ENCODE data around the gene PRKD3.

PRKD3 gene

GRCh38 chr2:37326866-37327634 is 2.4 kb upstream of the PRKD3 start:
- Histone ChIP-seq H3K9me3 (ENCODE audit: control insufficient read depth, low read length) (no peaks in the 10 kb centered on the region), H3K36me3 (ENCODE audit: control insufficient read depth, insufficient read depth, low read length) (no peaks in the 10 kb centered on the region), H3K4me1 (ENCODE audit: control insufficient read depth, insufficient read depth, low read length, poor library complexity, severe bottlenecking) (peaks cover 10% of the 10 kb centered on the region), H3K27me3 (replicated peaks; ENCODE audit: control insufficient read depth, insufficient read depth, low read length, poor library complexity, severe bottlenecking) (no peaks in the 10 kb centered on the region), H3K4me3 (ENCODE audit: insufficient read depth, low read depth, low read length, poor library complexity, severe bottlenecking) (no peak overlapping the region), H3K27ac (ENCODE audit: insufficient read depth, low read length, poor library complexity, severe bottlenecking) (no peak overlapping the region)
- DNase-seq: no peak

- no peaks in the 10 kb centered on the region for H3K9me3 ChIP-seq (ENCODE audit: control insufficient read depth, low read length)
- no peak for DNase-seq
- no peaks in the 10 kb centered on the region for H3K27me3 ChIP-seq (replicated peaks; ENCODE audit: control insufficient read depth, insufficient read depth, low read length, poor library complexity, severe bottlenecking)
- no peak overlapping the region for H3K4me3 ChIP-seq (ENCODE audit: insufficient read depth, low read depth, low read length, poor library complexity, severe bottlenecking)
- peaks cover 10% of the 10 kb centered on the region for H3K4me1 ChIP-seq (ENCODE audit: control insufficient read depth, insufficient read depth, low read length, poor library complexity, severe bottlenecking)
- no peaks in the 10 kb centered on the region for H3K36me3 ChIP-seq (ENCODE audit: control insufficient read depth, insufficient read depth, low read length)
- no peak overlapping the region for H3K27ac ChIP-seq (ENCODE audit: insufficient read depth, low read length, poor library complexity, severe bottlenecking)
These were observed 1.7 kb upstream of the PRKD3 start for GRCh38 chr2:37326285-37326684.

- Histone ChIP-seq H3K4me1 (ENCODE audit: control insufficient read depth, insufficient read depth, low read length, poor library complexity, severe bottlenecking) (peaks cover 10% of the 10 kb centered on the region), H3K4me3 (ENCODE audit: insufficient read depth, low read depth, low read length, poor library complexity, severe bottlenecking) (peak overlapping the region; percentile 62), H3K27me3 (replicated peaks; ENCODE audit: control insufficient read depth, insufficient read depth, low read length, poor library complexity, severe bottlenecking) (no peaks in the 10 kb centered on the region), H3K36me3 (ENCODE audit: control insufficient read depth, insufficient read depth, low read length) (no peaks in the 10 kb centered on the region), H3K27ac (ENCODE audit: insufficient read depth, low read length, poor library complexity, severe bottlenecking) (no peak overlapping the region), H3K9me3 (ENCODE audit: control insufficient read depth, low read length) (no peaks in the 10 kb centered on the region)
- DNase-seq: no peak
These were observed 1.0 kb upstream of the PRKD3 start for GRCh38 chr2:37325625-37326071.

GRCh38 chr2:37324536-37324785 is 172 bp downstream of the PRKD3 start:
- Histone ChIP-seq H3K36me3 (ENCODE audit: control insufficient read depth, insufficient read depth, low read length) (no peaks in the 10 kb centered on the region), H3K27ac (ENCODE audit: insufficient read depth, low read length, poor library complexity, severe bottlenecking) (peak overlapping the region; percentile 63), H3K4me3 (ENCODE audit: insufficient read depth, low read depth, low read length, poor library complexity, severe bottlenecking) (peak overlapping the region; percentile 33), H3K9me3 (ENCODE audit: control insufficient read depth, low read length) (no peaks in the 10 kb centered on the region), H3K27me3 (replicated peaks; ENCODE audit: control insufficient read depth, insufficient read depth, low read length, poor library complexity, severe bottlenecking) (no peaks in the 10 kb centered on the region), H3K4me1 (ENCODE audit: control insufficient read depth, insufficient read depth, low read length, poor library complexity, severe bottlenecking) (peaks cover 10% of the 10 kb centered on the region)
- DNase-seq: peak; percentile 57 to 66 (median 62)

- H3K27ac ChIP-seq (ENCODE audit: insufficient read depth, low read length, poor library complexity, severe bottlenecking): peak overlapping the region; percentile 63
- DNase-seq: peak; percentile 18 to 29 (median 21)
- H3K4me3 ChIP-seq (ENCODE audit: insufficient read depth, low read depth, low read length, poor library complexity, severe bottlenecking): peak overlapping the region; percentile 89
- H3K27me3 ChIP-seq (replicated peaks; ENCODE audit: control insufficient read depth, insufficient read depth, low read length, poor library complexity, severe bottlenecking): no peaks in the 10 kb centered on the region
- H3K36me3 ChIP-seq (ENCODE audit: control insufficient read depth, insufficient read depth, low read length): no peaks in the 10 kb centered on the region
- H3K9me3 ChIP-seq (ENCODE audit: control insufficient read depth, low read length): no peaks in the 10 kb centered on the region
- H3K4me1 ChIP-seq (ENCODE audit: control insufficient read depth, insufficient read depth, low read length, poor library complexity, severe bottlenecking): peaks cover 10% of the 10 kb centered on the region
These were observed 675 bp downstream of the PRKD3 start for GRCh38 chr2:37323781-37324535.

GRCh38 chr2:37323176-37323780 is 1.4 kb downstream of the PRKD3 start:
- Histone ChIP-seq H3K4me3 (ENCODE audit: insufficient read depth, low read depth, low read length, poor library complexity, severe bottlenecking) (peak overlapping the region; percentile 89), H3K9me3 (ENCODE audit: control insufficient read depth, low read length) (no peaks in the 10 kb centered on the region), H3K27ac (ENCODE audit: insufficient read depth, low read length, poor library complexity, severe bottlenecking) (peak overlapping the region; percentile 63), H3K4me1 (ENCODE audit: control insufficient read depth, insufficient read depth, low read length, poor library complexity, severe bottlenecking) (peaks cover 10% of the 10 kb centered on the region), H3K27me3 (replicated peaks; ENCODE audit: control insufficient read depth, insufficient read depth, low read length, poor library complexity, severe bottlenecking) (no peaks in the 10 kb centered on the region), H3K36me3 (ENCODE audit: control insufficient read depth, insufficient read depth, low read length) (no peaks in the 10 kb centered on the region)
- no peak for DNase-seq

- H3K27ac ChIP-seq (ENCODE audit: insufficient read depth, low read length, poor library complexity, severe bottlenecking): no peak overlapping the region
- H3K36me3 ChIP-seq (ENCODE audit: control insufficient read depth, insufficient read depth, low read length): no peaks in the 10 kb centered on the region
- peaks cover 10% of the 10 kb centered on the region for H3K4me1 ChIP-seq (ENCODE audit: control insufficient read depth, insufficient read depth, low read length, poor library complexity, severe bottlenecking)
- H3K27me3 ChIP-seq (replicated peaks; ENCODE audit: control insufficient read depth, insufficient read depth, low read length, poor library complexity, severe bottlenecking): no peaks in the 10 kb centered on the region
- no peaks in the 10 kb centered on the region for H3K9me3 ChIP-seq (ENCODE audit: control insufficient read depth, low read length)
- DNase-seq: no peak
- no peak overlapping the region for H3K4me3 ChIP-seq (ENCODE audit: insufficient read depth, low read depth, low read length, poor library complexity, severe bottlenecking)
These were observed 2.3 kb downstream of the PRKD3 start for GRCh38 chr2:37322368-37322767.

- Histone ChIP-seq H3K36me3 (ENCODE audit: control insufficient read depth, insufficient read depth, low read length) (no peaks in the 10 kb centered on the region), H3K27me3 (replicated peaks; ENCODE audit: control insufficient read depth, insufficient read depth, low read length, poor library complexity, severe bottlenecking) (no peaks in the 10 kb centered on the region), H3K4me3 (ENCODE audit: insufficient read depth, low read depth, low read length, poor library complexity, severe bottlenecking) (no peak overlapping the region), H3K9me3 (ENCODE audit: control insufficient read depth, low read length) (no peaks in the 10 kb centered on the region), H3K4me1 (ENCODE audit: control insufficient read depth, insufficient read depth, low read length, poor library complexity, severe bottlenecking) (peaks cover 10% of the 10 kb centered on the region), H3K27ac (ENCODE audit: insufficient read depth, low read length, poor library complexity, severe bottlenecking) (no peak overlapping the region)
- DNase-seq: no peak
These were observed 3.5 kb downstream of the PRKD3 start for GRCh38 chr2:37321029-37321682.

GRCh38 chr2:37319754-37320609 is 4.7 kb downstream of the PRKD3 start:
- H3K27me3 ChIP-seq (replicated peaks; ENCODE audit: control insufficient read depth, insufficient read depth, low read length, poor library complexity, severe bottlenecking): no peaks in the 10 kb centered on the region
- H3K36me3 ChIP-seq (ENCODE audit: control insufficient read depth, insufficient read depth, low read length): no peaks in the 10 kb centered on the region
- H3K9me3 ChIP-seq (ENCODE audit: control insufficient read depth, low read length): no peaks in the 10 kb centered on the region
- no peak overlapping the region for H3K4me3 ChIP-seq (ENCODE audit: insufficient read depth, low read depth, low read length, poor library complexity, severe bottlenecking)
- peaks cover 6% of the 10 kb centered on the region for H3K4me1 ChIP-seq (ENCODE audit: control insufficient read depth, insufficient read depth, low read length, poor library complexity, severe bottlenecking)
- no peak for DNase-seq
- no peak overlapping the region for H3K27ac ChIP-seq (ENCODE audit: insufficient read depth, low read length, poor library complexity, severe bottlenecking)
